HepG2 (cell line): ENCODE measurements around the gene ITGA2. TPM values are rescaled to one million over a fixed set of nuclear protein-coding genes. Genes with fewer than 3 reads are reported as not detected.

Experiments
- CC2D1A ChIP-seq: sonication (generic); formaldehyde crosslinking; IDR thresholded peaks from 2 replicates; pipeline ENCODE4 v1.8.1; 2023; ENCODE audit warnings: mild to moderate bottlenecking, missing genetic modification reagents
- EED ChIP-seq: sonication (generic); formaldehyde crosslinking; IDR thresholded peaks from 2 replicates; pipeline ENCODE4 v1.5.0; 2020; ENCODE audit warnings: mild to moderate bottlenecking, missing genetic modification reagents
- FOXA3 ChIP-seq: IDR thresholded peaks from 2 replicates; pipeline ENCODE4 v1.6.1; 2016; ENCODE audit warnings: missing genetic modification reagents, missing compliant biosample characterization
- GABPB1 ChIP-seq: IDR thresholded peaks from 2 replicates; pipeline ENCODE4 v1.6.1; 2016; ENCODE audit warnings: mild to moderate bottlenecking, missing genetic modification reagents, moderate library complexity, missing compliant biosample characterization
- KAT8 ChIP-seq: IDR thresholded peaks from 2 replicates; pipeline ENCODE4 v1.6.1; 2016; ENCODE audit warnings: missing genetic modification reagents, missing compliant biosample characterization
- MEIS1 ChIP-seq: sonication (generic); formaldehyde crosslinking; IDR thresholded peaks from 2 replicates; pipeline ENCODE4 v1.9.0; 2021; ENCODE audit warnings: mild to moderate bottlenecking, missing genetic modification reagents, moderate library complexity, borderline replicate concordance
- RFX1 ChIP-seq: fragments of 450-650 bp; IDR thresholded peaks from 2 replicates; pipeline ENCODE4 v1.6.1; 2017
- SRY ChIP-seq: sonication (generic); formaldehyde crosslinking; IDR thresholded peaks from 2 replicates; pipeline ENCODE4 v1.8.0; 2022; ENCODE audit warnings: mild to moderate bottlenecking, missing genetic modification reagents
- TCF7 ChIP-seq: sonication (generic); IDR thresholded peaks from 2 replicates; pipeline ENCODE4 v1.6.1; 2016; ENCODE audit warnings: antibody characterized with exemption, low read depth
- TEAD3 ChIP-seq: optimal IDR thresholded peaks from 2 replicates; pipeline ENCODE3; 2016; ENCODE audit warnings: borderline replicate concordance
- THYN1 ChIP-seq: sonication (generic); formaldehyde crosslinking; IDR thresholded peaks from 2 replicates; pipeline ENCODE4 v1.8.1; 2023; ENCODE audit warnings: low read depth, mild to moderate bottlenecking, moderate library complexity, missing genetic modification reagents, borderline replicate concordance
- TOPORS ChIP-seq: sonication (generic); formaldehyde crosslinking; IDR thresholded peaks from 2 replicates; pipeline ENCODE4 v1.8.0; 2023; ENCODE audit warnings: mild to moderate bottlenecking, missing genetic modification reagents
- ZBTB7B ChIP-seq: sonication (generic); formaldehyde crosslinking; IDR thresholded peaks from 2 replicates; pipeline ENCODE4 v1.4.0; 2020; ENCODE audit warnings: missing genetic modification reagents
- ZMYM4 ChIP-seq: sonication (generic); formaldehyde crosslinking; IDR thresholded peaks from 2 replicates; pipeline ENCODE4 v1.8.1; 2023; ENCODE audit warnings: mild to moderate bottlenecking, missing genetic modification reagents
- ZNF232 ChIP-seq: sonication (generic); formaldehyde crosslinking; IDR thresholded peaks from 2 replicates; pipeline ENCODE4 v1.4.0; 2020; ENCODE audit warnings: missing genetic modification reagents, borderline replicate concordance
- ZNF331 ChIP-seq: sonication (generic); formaldehyde crosslinking; IDR thresholded peaks from 2 replicates; pipeline ENCODE4 v1.4.0; 2020; ENCODE audit warnings: missing genetic modification reagents
- ZNF354B ChIP-seq: sonication (generic); formaldehyde crosslinking; IDR thresholded peaks from 2 replicates; pipeline ENCODE4 v1.8.0; 2022; ENCODE audit warnings: mild to moderate bottlenecking, missing genetic modification reagents
- polyA plus RNA-seq, 8 experiments: library from polyadenylated mRNA; depleted of rRNA in 3 of 8; stranded (reverse) in 7 of 8; unstranded in 1 of 8; fragments of >200 nt; fragmentation: Illumina TruSeq in 4 of 8; extraction: Trizol in 4 of 8; gene quantifications; 2 replicates each; pipeline versions ENCODE4 v1.2.1 to v1.2.3, GENCODE V29; 2011 to 2016; ENCODE audit warnings: low read depth in 4 of 8, missing spikeins in 1 of 8, mixed read lengths in 1 of 8; ENCODE audit not compliant: insufficient read depth in 1 of 8
- total RNA-seq, 5 experiments: library from RNA; depleted of rRNA; stranded (reverse); fragments of >200 nt; fragmentation: Illumina TruSeq; extraction: Trizol; gene quantifications; 2 replicates each; pipeline ENCODE4 v1.2.3, GENCODE V29; 2016; ENCODE audit warnings: low read depth in 1 of 5
- TF ChIP-seq, protein P1 (sequence below): sonication (generic); formaldehyde crosslinking; IDR thresholded peaks from 2 replicates; pipeline ENCODE4 v1.5.1; 2020; ENCODE audit warnings: mild to moderate bottlenecking, moderate library complexity, missing genetic modification reagents
- TF ChIP-seq, protein P2 (sequence below): sonication (generic); formaldehyde crosslinking; IDR thresholded peaks from 2 replicates; pipeline ENCODE4 v1.5.0; 2020; ENCODE audit warnings: mild to moderate bottlenecking, missing genetic modification reagents, borderline replicate concordance
- TF ChIP-seq, protein P3 (sequence below): sonication (generic); formaldehyde crosslinking; IDR thresholded peaks from 2 replicates; pipeline ENCODE4 v1.5.1; 2020; ENCODE audit warnings: missing genetic modification reagents, mild to moderate bottlenecking, borderline replicate concordance
- TF ChIP-seq, protein P4 (sequence below): sonication (generic); formaldehyde crosslinking; IDR thresholded peaks from 2 replicates; pipeline ENCODE4 v1.8.0; 2022; ENCODE audit warnings: missing genetic modification reagents, mild to moderate bottlenecking, borderline replicate concordance
- TF ChIP-seq, protein P5 (sequence below): sonication (generic); formaldehyde crosslinking; IDR thresholded peaks from 2 replicates; pipeline ENCODE4 v1.8.1; 2022; ENCODE audit warnings: mild to moderate bottlenecking, missing genetic modification reagents

The ITGA2 gene
- total and polyA plus RNA-seq, 2 of the 13 experiments (the other 11 are each of a cell fraction or from before 2014, with no cell fraction given): 15.8 to 58.3 TPM

DNA sequence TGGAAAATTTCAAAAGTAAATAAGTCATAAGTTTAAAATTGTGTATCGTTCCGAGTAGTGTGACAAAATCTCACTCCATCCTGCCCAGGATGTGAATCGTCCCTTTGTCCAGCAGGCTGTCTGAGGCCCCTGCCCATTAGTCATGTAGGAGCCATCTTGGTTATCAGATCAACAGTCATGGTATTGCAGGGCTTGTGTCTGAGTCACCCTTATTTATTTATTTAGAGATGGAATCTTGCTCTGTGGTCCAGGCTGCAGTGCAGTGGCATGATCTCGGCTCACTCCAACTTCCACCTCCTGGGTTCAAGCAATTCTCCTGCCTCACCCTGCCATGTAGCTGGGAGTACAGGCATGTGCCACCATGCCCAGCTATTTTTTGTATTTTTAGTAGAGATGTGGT is 30.2 kb downstream of the ITGA2 start (continued):
- TF ChIP-seq FOXA3: peak; percentile 79
- TF ChIP-seq, protein P1, sequence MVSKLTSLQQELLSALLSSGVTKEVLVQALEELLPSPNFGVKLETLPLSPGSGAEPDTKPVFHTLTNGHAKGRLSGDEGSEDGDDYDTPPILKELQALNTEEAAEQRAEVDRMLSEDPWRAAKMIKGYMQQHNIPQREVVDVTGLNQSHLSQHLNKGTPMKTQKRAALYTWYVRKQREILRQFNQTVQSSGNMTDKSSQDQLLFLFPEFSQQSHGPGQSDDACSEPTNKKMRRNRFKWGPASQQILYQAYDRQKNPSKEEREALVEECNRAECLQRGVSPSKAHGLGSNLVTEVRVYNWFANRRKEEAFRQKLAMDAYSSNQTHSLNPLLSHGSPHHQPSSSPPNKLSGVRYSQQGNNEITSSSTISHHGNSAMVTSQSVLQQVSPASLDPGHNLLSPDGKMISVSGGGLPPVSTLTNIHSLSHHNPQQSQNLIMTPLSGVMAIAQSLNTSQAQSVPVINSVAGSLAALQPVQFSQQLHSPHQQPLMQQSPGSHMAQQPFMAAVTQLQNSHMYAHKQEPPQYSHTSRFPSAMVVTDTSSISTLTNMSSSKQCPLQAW (CRISPR knock-in tag): no peak
- no peak for TF ChIP-seq RFX1
- TF ChIP-seq, protein P2, sequence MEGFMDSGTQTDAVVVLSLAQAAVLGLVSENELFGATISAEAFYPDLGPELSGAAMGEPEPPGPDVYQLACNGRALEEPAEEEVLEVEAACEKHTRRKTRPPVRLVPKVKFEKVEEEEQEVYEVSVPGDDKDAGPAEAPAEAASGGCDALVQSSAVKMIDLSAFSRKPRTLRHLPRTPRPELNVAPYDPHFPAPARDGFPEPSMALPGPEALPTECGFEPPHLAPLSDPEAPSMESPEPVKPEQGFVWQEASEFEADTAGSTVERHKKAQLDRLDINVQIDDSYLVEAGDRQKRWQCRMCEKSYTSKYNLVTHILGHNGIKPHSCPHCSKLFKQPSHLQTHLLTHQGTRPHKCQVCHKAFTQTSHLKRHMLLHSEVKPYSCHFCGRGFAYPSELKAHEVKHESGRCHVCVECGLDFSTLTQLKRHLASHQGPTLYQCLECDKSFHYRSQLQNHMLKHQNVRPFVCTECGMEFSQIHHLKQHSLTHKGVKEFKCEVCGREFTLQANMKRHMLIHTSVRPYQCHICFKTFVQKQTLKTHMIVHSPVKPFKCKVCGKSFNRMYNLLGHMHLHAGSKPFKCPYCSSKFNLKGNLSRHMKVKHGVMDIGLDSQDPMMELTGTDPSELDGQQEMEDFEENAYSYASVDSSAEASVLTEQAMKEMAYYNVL (CRISPR knock-in tag): no peak
- TF ChIP-seq ZMYM4 (CRISPR knock-in tag): peak; percentile 44; the same call in 1 of the 2 replicates
- no peak for TF ChIP-seq ZNF232 (CRISPR knock-in tag)
- TF ChIP-seq SRY: no peak
- TF ChIP-seq ZBTB7B (CRISPR knock-in tag): no peak
- no peak for TF ChIP-seq ZNF331 (CRISPR knock-in tag)
- TF ChIP-seq TOPORS (CRISPR knock-in tag): no peak
- TF ChIP-seq, protein P3, sequence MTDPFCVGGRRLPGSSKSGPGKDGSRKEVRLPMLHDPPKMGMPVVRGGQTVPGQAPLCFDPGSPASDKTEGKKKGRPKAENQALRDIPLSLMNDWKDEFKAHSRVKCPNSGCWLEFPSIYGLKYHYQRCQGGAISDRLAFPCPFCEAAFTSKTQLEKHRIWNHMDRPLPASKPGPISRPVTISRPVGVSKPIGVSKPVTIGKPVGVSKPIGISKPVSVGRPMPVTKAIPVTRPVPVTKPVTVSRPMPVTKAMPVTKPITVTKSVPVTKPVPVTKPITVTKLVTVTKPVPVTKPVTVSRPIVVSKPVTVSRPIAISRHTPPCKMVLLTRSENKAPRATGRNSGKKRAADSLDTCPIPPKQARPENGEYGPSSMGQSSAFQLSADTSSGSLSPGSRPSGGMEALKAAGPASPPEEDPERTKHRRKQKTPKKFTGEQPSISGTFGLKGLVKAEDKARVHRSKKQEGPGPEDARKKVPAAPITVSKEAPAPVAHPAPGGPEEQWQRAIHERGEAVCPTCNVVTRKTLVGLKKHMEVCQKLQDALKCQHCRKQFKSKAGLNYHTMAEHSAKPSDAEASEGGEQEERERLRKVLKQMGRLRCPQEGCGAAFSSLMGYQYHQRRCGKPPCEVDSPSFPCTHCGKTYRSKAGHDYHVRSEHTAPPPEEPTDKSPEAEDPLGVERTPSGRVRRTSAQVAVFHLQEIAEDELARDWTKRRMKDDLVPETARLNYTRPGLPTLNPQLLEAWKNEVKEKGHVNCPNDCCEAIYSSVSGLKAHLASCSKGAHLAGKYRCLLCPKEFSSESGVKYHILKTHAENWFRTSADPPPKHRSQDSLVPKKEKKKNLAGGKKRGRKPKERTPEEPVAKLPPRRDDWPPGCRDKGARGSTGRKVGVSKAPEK (CRISPR knock-in tag): no peak
- no peak for TF ChIP-seq ZNF354B (CRISPR knock-in tag)
- peak; percentile 35; the same call in 1 of the 2 replicates for TF ChIP-seq GABPB1 (CRISPR knock-in tag)
- TF ChIP-seq, protein P4, sequence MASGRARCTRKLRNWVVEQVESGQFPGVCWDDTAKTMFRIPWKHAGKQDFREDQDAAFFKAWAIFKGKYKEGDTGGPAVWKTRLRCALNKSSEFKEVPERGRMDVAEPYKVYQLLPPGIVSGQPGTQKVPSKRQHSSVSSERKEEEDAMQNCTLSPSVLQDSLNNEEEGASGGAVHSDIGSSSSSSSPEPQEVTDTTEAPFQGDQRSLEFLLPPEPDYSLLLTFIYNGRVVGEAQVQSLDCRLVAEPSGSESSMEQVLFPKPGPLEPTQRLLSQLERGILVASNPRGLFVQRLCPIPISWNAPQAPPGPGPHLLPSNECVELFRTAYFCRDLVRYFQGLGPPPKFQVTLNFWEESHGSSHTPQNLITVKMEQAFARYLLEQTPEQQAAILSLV (CRISPR knock-in tag): no peak
- TF ChIP-seq, protein P5, sequence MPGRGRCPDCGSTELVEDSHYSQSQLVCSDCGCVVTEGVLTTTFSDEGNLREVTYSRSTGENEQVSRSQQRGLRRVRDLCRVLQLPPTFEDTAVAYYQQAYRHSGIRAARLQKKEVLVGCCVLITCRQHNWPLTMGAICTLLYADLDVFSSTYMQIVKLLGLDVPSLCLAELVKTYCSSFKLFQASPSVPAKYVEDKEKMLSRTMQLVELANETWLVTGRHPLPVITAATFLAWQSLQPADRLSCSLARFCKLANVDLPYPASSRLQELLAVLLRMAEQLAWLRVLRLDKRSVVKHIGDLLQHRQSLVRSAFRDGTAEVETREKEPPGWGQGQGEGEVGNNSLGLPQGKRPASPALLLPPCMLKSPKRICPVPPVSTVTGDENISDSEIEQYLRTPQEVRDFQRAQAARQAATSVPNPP (CRISPR knock-in tag): no peak
- TF ChIP-seq MEIS1 (CRISPR knock-in tag): no peak
- TF ChIP-seq THYN1: no peak
- no peak for TF ChIP-seq CC2D1A
- 0 out of 2 replicates have a peak, but pooled peaks have one; percentile 15 for TF ChIP-seq KAT8 (CRISPR knock-in tag)
- no peak for TF ChIP-seq EED (CRISPR knock-in tag)
- peak; percentile 57 for TF ChIP-seq TEAD3 (CRISPR knock-in tag)
- TF ChIP-seq TCF7: 0 out of 2 replicates have a peak, but pooled peaks have one; percentile 15
